GM18498 (cell line): ENCODE data around the gene RAB31.

Source experiments
- ATAC-seq: cut with Tn5 transposase; IDR thresholded peaks from one replicate; pipeline ENCODE4 v1.9.1; 2021; ENCODE audit warnings: mild to moderate bottlenecking, moderate library complexity; ENCODE audit not compliant: unreplicated experiment

Gene RAB31

GRCh38 chr18:9858642-9859041 is 150.5 kb downstream of the RAB31 start:
- no peak for ATAC-seq

DNA sequence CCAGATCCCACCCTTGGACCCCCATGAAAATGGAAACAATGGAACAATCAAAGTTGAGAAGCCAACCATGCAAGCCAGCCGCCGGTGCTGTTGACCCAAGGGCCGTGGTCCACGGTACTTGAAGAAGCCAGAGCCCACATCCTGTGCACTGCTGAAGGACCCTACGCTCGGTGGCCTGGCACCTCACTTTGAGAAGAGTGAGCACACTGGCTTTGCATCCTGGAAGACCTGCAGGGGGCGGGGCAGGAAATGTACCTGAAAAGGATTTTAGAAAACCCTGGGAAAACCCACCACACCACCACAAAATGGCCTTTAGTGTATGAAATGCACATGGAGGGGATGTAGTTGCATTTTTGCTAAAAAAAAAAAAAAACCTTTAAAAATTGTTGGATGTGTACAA is 151.1 kb downstream of the RAB31 start:
- no peak for ATAC-seq

DNA sequence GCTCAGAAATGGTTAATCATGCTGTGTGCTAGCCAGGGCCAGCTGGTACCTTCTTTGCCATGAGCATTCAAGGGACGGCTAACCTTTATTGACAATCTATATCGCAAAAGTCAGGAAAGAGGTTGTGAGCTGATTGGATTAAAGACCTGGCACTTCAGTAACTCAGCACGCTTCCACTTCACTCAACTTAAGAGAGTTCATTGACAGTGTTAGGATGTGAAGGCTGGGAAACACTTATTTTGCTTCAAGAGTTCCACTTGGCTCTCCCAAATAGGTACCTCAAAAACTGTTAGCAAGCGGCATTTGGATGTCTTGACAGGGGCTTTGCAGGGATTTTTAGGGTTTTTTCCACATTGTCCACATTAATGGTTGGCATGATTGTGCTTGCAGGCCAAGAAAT is 152.6 kb downstream of the RAB31 start:
- ATAC-seq, result no peak

GRCh38 chr18:9861157-9861556 is 153.1 kb downstream of the RAB31 start:
- peak; percentile 94 for ATAC-seq

GRCh38 chr18:9861933-9862332 is 153.8 kb downstream of the RAB31 start:
- peak; percentile 67 for ATAC-seq

DNA sequence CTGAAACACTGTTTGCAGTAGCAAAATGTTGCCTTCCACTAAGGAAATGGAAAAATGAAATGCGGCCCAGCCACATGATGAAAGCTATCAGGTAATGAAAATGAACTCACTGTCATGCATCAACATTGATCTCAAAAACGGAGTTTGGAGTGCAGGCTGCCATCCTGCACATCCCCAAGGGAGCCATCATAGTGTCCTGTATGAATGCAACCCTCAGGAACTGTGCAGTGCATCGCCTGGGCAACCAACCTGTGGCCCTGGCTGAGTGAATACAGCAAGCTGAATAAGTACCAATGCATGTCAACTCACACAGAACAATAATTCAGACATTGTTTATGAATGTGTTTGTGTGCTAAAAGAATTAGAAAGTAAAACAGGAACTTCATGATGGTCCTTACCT is 154.6 kb downstream of the RAB31 start:
- no peak for ATAC-seq

- no peak for ATAC-seq
Measured at GRCh38 chr18:9863282-9863681, 155.2 kb downstream of the RAB31 start.

DNA sequence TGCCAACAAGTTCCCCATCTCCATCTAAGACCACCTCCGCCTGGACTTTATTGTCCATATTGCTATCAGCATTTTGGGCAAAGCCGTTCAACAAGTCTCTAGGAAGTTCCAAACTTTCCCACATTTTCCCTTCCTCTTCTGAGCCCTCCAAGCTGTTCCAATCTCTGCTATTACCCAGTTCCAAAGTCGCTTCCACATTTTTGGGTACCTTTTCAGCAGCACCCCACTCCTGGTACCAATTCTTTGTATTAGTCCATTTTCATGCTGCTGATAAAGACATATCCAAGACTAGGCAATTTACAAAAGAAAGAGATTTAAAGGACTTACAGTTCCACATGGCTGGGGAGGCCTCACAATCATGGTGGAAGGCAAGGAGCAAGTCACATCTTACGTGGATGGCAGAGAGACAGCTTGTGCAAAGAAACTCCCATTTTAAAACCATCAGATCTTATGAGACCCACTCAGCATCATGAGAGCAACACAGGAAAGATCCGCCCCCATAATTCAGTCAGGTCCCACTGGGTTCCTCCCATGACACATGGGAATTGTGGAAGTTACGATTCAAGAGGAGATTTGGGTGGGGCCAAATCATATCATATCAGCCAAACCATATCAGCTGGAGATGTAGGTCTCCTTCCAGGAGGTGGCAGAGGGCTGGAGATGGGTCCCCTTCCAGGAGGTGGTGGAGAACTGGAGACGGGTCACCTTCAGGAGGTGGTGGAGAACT is 157.8 kb downstream of the RAB31 start:
- no peak for ATAC-seq

GRCh38 chr18:9866627-9867026 is 158.5 kb downstream of the RAB31 start:
- ATAC-seq, result no peak

DNA sequence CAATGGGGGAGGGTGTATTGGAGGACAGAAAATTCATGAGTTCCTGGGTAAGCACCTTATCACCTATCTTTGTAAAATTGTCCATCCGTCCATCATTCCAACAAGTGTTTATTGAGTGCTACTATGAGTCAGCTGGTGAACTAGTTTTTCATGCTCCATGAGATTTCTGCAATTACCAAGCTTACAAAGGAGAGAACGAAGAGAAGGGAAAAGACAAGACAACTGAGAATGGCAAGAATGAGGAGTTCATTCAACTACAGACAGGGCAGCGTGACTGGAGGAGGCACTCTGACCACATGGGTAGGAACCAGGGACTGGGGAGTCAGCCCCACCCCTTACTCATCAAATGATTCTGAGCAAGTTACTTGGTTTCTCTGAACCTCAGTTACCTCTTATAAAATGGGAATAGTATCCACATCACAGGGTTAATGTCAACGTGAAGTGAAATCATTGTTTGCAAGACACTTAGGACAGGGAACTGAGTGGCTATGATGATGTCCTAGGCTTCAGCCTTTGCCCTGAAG is 159.0 kb downstream of the RAB31 start:
- ATAC-seq, result no peak

DNA sequence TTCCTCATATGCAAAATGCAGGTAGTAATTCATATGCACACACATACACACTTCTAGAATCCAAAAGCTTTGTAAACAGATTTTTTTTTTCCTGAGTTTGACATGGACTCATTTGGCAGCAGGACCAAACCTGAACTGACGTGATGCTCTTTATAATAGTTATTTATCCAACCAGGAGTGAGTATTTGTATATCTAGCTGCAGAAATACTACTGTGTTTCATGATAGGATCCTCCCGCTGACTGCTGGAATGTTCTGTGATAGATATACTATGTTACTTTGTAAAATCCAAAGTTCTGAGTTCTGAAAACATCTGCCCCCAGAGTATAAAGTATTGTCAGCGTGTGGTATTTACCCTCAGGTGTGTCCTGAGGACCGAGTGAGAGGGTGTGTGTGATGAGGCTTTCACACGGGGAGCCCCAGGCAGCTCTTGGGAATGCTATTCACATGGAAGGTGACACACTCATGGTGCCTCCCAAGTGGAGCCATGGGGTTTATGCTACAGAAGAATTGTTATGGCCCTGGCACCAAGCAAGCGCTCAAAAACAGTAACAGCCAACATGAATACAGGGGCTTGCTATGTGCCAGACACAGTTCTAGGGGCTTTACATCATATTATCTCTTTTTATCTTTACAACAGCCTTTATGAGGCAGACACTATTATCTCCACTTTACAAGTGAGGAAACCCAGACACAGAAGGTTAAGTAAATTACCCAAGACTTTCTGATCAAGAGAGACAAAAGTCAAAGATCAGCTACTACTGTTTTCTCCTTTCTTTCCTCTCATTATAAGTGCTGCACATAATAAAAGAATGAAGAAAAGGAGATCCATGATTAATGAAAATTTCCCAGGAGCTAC is 161.0 kb downstream of the RAB31 start:
- ATAC-seq, result no peak

DNA sequence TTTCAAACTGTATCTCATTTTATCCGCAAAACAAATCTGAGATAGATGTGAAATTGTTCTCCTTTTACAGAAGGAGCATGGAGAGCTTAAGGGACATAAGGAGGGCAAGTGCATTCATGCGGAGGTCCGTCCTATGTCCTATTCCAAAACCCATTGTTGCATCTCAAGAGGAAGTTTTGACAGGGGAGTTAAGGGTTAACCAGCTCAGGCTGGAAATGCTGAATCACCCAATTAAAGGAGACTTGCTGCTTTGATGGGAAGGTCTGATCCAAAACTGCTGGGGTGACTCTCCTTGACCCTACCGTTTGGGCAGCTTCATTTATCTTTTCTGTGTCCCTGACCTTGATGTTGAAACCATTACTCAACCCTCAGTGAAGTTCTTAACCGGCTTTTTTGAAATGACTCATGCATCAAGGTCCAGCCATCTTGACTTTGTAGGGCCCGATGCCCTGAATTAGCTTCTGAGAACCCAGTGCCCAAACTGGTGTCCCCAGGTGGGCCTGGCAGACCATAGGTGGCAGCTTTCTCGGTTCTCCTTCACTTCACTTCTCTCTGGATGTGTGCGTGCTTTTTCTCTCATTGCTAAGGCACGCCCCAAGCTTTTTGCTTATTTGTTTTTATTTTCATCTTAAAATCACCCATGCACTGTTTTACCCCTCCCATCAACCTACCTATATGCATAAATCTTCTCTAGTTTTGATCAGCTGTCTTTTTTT is 161.8 kb downstream of the RAB31 start:
- ATAC-seq, result peak; percentile 80

DNA sequence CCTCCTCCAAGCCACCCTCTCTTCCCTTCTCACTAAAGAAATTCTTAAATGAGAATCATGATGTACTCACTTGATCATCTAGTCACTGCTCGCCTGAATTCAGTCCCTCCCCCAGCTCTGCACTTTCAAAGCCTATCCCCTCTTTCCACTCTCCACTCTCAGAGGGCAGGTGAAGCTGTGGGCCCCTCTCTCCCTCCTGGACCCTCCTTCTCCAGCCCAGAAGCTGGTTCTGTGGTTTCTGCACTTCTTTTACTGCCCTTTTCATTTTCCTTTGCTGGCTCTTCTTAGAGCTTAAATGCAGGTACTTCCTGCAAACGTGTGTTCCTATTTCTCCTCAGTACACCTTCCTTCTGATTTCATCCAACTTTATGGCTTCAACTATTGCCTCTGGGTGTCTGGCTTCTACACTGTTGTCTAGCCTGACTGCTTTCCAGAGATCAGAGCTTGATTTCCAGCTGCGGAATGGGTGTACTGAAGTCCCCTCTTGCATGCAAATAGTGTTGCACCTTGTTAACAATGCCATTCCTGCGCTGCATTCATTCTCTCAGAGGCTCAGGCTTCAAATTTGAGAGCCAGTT is 162.4 kb downstream of the RAB31 start:
- no peak for ATAC-seq

GRCh38 chr18:9871244-9871746 is 163.2 kb downstream of the RAB31 start:
- no peak for ATAC-seq

- no peak for ATAC-seq
Measured at GRCh38 chr18:9872823-9873222, 164.7 kb downstream of the RAB31 start.

GRCh38 chr18:9874728-9875127 is 166.6 kb downstream of the RAB31 start:
- no peak for ATAC-seq

- ATAC-seq, result no peak
Measured at GRCh38 chr18:9876212-9876866, 168.2 kb downstream of the RAB31 start.

GRCh38 chr18:9876867-9877654 is 169.0 kb downstream of the RAB31 start:
- peak; percentile 54 for ATAC-seq

DNA sequence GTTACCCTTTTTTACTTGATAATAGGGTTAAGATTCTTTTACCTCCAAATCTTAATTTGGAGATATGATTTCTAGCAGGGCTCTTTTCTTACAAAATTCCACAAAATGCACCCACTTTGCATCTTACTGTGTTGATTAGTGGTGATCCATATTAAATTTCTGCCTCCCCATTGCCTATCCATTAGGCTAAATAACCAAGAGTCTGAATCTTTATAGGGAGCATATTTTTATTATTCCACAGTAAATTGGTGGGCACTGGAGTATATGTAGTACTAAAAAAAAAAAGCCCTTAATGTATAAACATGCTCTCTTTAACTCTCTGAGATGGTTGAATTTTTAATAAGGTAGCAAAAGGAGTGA is 169.5 kb downstream of the RAB31 start:
- no peak for ATAC-seq

GRCh38 chr18:9878095-9878494 is 170.0 kb downstream of the RAB31 start:
- ATAC-seq, result no peak
